Gastrocnemius medialis (tissue), 4 donors: ENCODE results near the gene OR6B2.

Experiments
- CTCF ChIP-seq, 5 experiments: fragments of 450-650 bp in 3 of 5; fragments of 200-600 bp in 2 of 5; sonication (generic) in 2 of 5; IDR thresholded peaks in 4 of 5; conservative IDR thresholded peaks in 1 of 5; 1 replicate in 4 of 5; 2 replicates in 1 of 5; pipeline ENCODE4 v1.5.1; 2016 to 2019; ENCODE audit warnings: antibody characterized with exemption in 5 of 5, mild to moderate bottlenecking in 3 of 5, moderate library complexity in 3 of 5
- POLR2A ChIP-seq, 2 donors: fragments of 450-650 bp; IDR thresholded peaks; one replicate each; pipeline ENCODE4 v1.6.1; 2017; ENCODE audit warnings: antibody characterized with exemption in 2 of 2, mild to moderate bottlenecking in 2 of 2, moderate library complexity in 2 of 2

- no peak for TF ChIP-seq CTCF (IDR thresholded peaks at IDR 0.05 in 4 of 5, conservative IDR thresholded peaks at IDR 0.05 in 1 of 5)
- no peak for TF ChIP-seq POLR2A (IDR thresholded peaks at IDR 0.05)
Observed at GRCh38 chr2:240032406-240033329, 2.4 kb upstream of the OR6B2 start.
